ENCODE measurements around the gene HBG2. TPM values are rescaled to one million over a fixed set of nuclear protein-coding genes. Genes with fewer than 3 reads are reported as not detected.

HBG2 gene
- total RNA-seq = 14,762 TPM

GRCh38 chr11:5254646-5255413, at the start of gene HBG2:
TSS of gene HBG2 (minus strand) at chr11:5254781. CDS start at chr11:5254728, 53 bp downstream.

GRCh38 chr11:5301846-5302245, 47.3 kb upstream of the HBG2 start, which contains the start of gene OR51B4:
TSS of gene OR51B4 (minus strand) at chr11:5301946. CDS start at chr11:5301946, 0 bp downstream.

GRCh38 chr11:5269715-5270147, 15.2 kb upstream of the HBG2 start, which contains the start of gene HBE1:
TSS of gene HBE1 (minus strand) at chr11:5269945. CDS start at chr11:5269890, 55 bp downstream.

GRCh38 chr11:5249807-5250396, 4.7 kb downstream of the HBG2 start, which contains the start of gene HBG1:
TSS of gene HBG1 (minus strand) at chr11:5249857. CDS start at chr11:5249804, 53 bp downstream.

GRCh38 chr11:5234381-5234834, 20.2 kb downstream of the HBG2 start, which contains the start of gene HBD:
TSS of gene HBD (minus strand) at chr11:5234483. CDS start at chr11:5234433, 50 bp downstream.

GRCh38 chr11:5226732-5227310, 27.8 kb downstream of the HBG2 start, which contains the start of gene HBB:
TSS of gene HBB (minus strand) at chr11:5227071. CDS start at chr11:5227021, 50 bp downstream.

Other genes with a start within 250 kb of the HBG2 start
- not detected for gene OR52J3, start 208.3 kb downstream of the HBG2 start, total RNA-seq
- gene OR52E2, start 195.2 kb downstream of the HBG2 start, total RNA-seq = not detected
- not detected for gene OR52E1, start 185.2 kb downstream of the HBG2 start, total RNA-seq
- gene OR52A5, start 116.4 kb downstream of the HBG2 start, total RNA-seq = not detected
- not detected for gene OR52A1, start 100.0 kb downstream of the HBG2 start, total RNA-seq
- not detected for gene OR51V1, start 54.1 kb downstream of the HBG2 start, total RNA-seq
- gene HBB, start 27.7 kb downstream of the HBG2 start, total RNA-seq = 1,761 TPM
- 1.3 TPM for gene HBD, start 20.3 kb downstream of the HBG2 start, total RNA-seq
- 65.3 TPM for gene HBG1, start 4.9 kb downstream of the HBG2 start, total RNA-seq
- gene HBE1, start 15.2 kb upstream of the HBG2 start, total RNA-seq = 23.8 TPM
- 1.5 TPM for gene OR51B4, start 47.2 kb upstream of the HBG2 start, total RNA-seq
- gene OR51B2, start 69.5 kb upstream of the HBG2 start, total RNA-seq = 0.47 TPM
- gene OR51B5, start 88.7 kb upstream of the HBG2 start, total RNA-seq = 2.3 TPM
- not detected for gene OR51B6, start 96.7 kb upstream of the HBG2 start, total RNA-seq
- gene OR51M1, start 129.0 kb upstream of the HBG2 start, total RNA-seq = not detected
- not detected for gene OR51Q1, start 167.3 kb upstream of the HBG2 start, total RNA-seq
- gene OR51I1, start 186.7 kb upstream of the HBG2 start, total RNA-seq = 0.64 TPM
- gene OR51I2, start 194.5 kb upstream of the HBG2 start, total RNA-seq = not detected
- not detected for gene OR52D1, start 233.9 kb upstream of the HBG2 start, total RNA-seq

Data from metanephros (tissue), 1 donor.